ENCODE results near the gene SFT2D3. TPM values are rescaled to one million over a fixed set of nuclear protein-coding genes. Genes with fewer than 3 reads are reported as not detected.

The SFT2D3 gene
- total RNA-seq, 2 donors from 2014 or later: 11.2 to 11.9 TPM

GRCh38 chr2:127705391-127706065 is 4.2 kb downstream of the SFT2D3 start:
- DNase-seq (no peak), ATAC-seq (no peak)
- TF ChIP-seq POLR2A (IDR thresholded peaks at IDR 0.05) (no peak), CTCF (IDR thresholded peaks at IDR 0.05) (no peak)
- H3K27me3 ChIP-seq: no peaks in the 10 kb centered on the region
- intact Hi-C loops (cut with DNase I): no loop called here
- no peaks in the 10 kb centered on the region for H3K9me3 ChIP-seq
- peaks cover 0 to 13% of the 10 kb centered on the region in 2 donors for H3K36me3 ChIP-seq (replicated peaks in 1 of 2; ENCODE audit: insufficient read depth in 1 of 2, low read depth in 2 of 2)
- 78 to 86% methylated on average over 5 of the region's 5 CpGs for WGBS, 2 donors
- H3K4me3 ChIP-seq: no peak overlapping the region
- H3K27ac ChIP-seq: no peak overlapping the region
- peaks cover 37% of the 10 kb centered on the region for H3K4me1 ChIP-seq

- WGBS, 2 donors: 91 to 94% methylated on average over 13 to 14 of the region's 14 CpGs
- ATAC-seq: no peak
- TF ChIP-seq CTCF (IDR thresholded peaks at IDR 0.05) (no peak), POLR2A (IDR thresholded peaks at IDR 0.05) (no peak)
- Histone ChIP-seq H3K4me3 (no peak overlapping the region), H3K4me1 (peaks cover 32% of the 10 kb centered on the region), H3K27ac (no peak overlapping the region), H3K36me3 (replicated peaks in 1 of 2; ENCODE audit: insufficient read depth in 1 of 2, low read depth in 2 of 2) (peaks cover 0 to 13% of the 10 kb centered on the region in 2 donors), H3K27me3 (no peaks in the 10 kb centered on the region), H3K9me3 (no peaks in the 10 kb centered on the region)
- no peak for DNase-seq
- intact Hi-C loops (cut with DNase I): no loop called here
Measured at GRCh38 chr2:127706215-127706990, 5.1 kb downstream of the SFT2D3 start.

- no peak overlapping the region for H3K4me3 ChIP-seq
- H3K4me1 ChIP-seq: peaks cover 21% of the 10 kb centered on the region
- 83 to 85% methylated on average over 1 to 9 of the region's 9 CpGs for WGBS, 2 donors
- H3K27ac ChIP-seq: no peak overlapping the region
- no peaks in the 10 kb centered on the region for H3K9me3 ChIP-seq
- intact Hi-C loops (cut with DNase I): no loop called here
- no peak for ATAC-seq
- H3K36me3 ChIP-seq (replicated peaks in 1 of 2; ENCODE audit: insufficient read depth in 1 of 2, low read depth in 2 of 2): peaks cover 0 to 13% of the 10 kb centered on the region in 2 donors
- H3K27me3 ChIP-seq: no peaks in the 10 kb centered on the region
- TF ChIP-seq CTCF (IDR thresholded peaks at IDR 0.05) (no peak), POLR2A (IDR thresholded peaks at IDR 0.05) (no peak)
- DNase-seq: no peak
Measured at GRCh38 chr2:127707890-127708648, 6.8 kb downstream of the SFT2D3 start.

GRCh38 chr2:127709336-127709735 is 8.0 kb downstream of the SFT2D3 start:
- 89 to 96% methylated on average over 13 of the region's 13 CpGs for WGBS, 2 donors
- H3K27ac ChIP-seq: no peak overlapping the region
- H3K9me3 ChIP-seq: no peaks in the 10 kb centered on the region
- TF ChIP-seq CTCF (IDR thresholded peaks at IDR 0.05): no peak
- TF ChIP-seq POLR2A (IDR thresholded peaks at IDR 0.05): no peak
- H3K36me3 ChIP-seq (replicated peaks in 1 of 2; ENCODE audit: insufficient read depth in 1 of 2, low read depth in 2 of 2): peaks cover 0 to 13% of the 10 kb centered on the region in 2 donors
- ATAC-seq (no peak), DNase-seq (no peak)
- intact Hi-C loops (cut with DNase I): no loop called here
- no peak overlapping the region for H3K4me3 ChIP-seq
- H3K27me3 ChIP-seq: no peaks in the 10 kb centered on the region
- H3K4me1 ChIP-seq: peaks cover 10% of the 10 kb centered on the region

Data from body of pancreas (tissue), 4 donors.